Muscle of leg (tissue), 11 donors: Measurements from ENCODE around the gene MCUR1. TPM values are rescaled to one million over a fixed set of nuclear protein-coding genes. Genes with fewer than 3 reads are reported as not detected.
"Not testable (repeated sequence)": the region's sequence is repeated elsewhere in the genome, so short reads cannot be mapped to it uniquely, and the experiment has no call there.

Source experiments
- DNase-seq: peaks from one replicate; pipeline ENCODE4 v3.0.0; 2013
- H3K27ac ChIP-seq: one replicate; pipeline ENCODE4 v1.5.1; 2013; ENCODE audit warnings: mild to moderate bottlenecking, low read length, control low read depth
- H3K27me3 ChIP-seq: one replicate; pipeline ENCODE4 v1.6.1; 2013; ENCODE audit warnings: low read length; ENCODE audit not compliant: control insufficient read depth, insufficient read depth
- H3K36me3 ChIP-seq: one replicate; pipeline ENCODE4 v1.6.1; 2013; ENCODE audit warnings: low read length; ENCODE audit not compliant: control insufficient read depth, insufficient read depth
- H3K4me1 ChIP-seq: one replicate; pipeline ENCODE4 v1.6.1; 2013; ENCODE audit warnings: low read length; ENCODE audit not compliant: control insufficient read depth, insufficient read depth
- H3K4me3 ChIP-seq: one replicate; pipeline ENCODE4 v1.5.1; 2013; ENCODE audit warnings: low read length, control low read depth
- H3K9me3 ChIP-seq: replicated peaks from 2 replicates; pipeline ENCODE4 v1.6.1; 2013; ENCODE audit warnings: low read depth, low read length; ENCODE audit not compliant: control insufficient read depth
- WGBS: methylation state at CpG from one replicate; pipeline ENCODE4 v1.1.5; 2013; ENCODE audit warnings: missing lambda C conversion rate; ENCODE audit not compliant: insufficient coverage; 5-methylcytosine and 5-hydroxymethylcytosine counted together
- polyA plus RNA-seq, 8 donors: library from polyadenylated mRNA; unstranded; fragments of 120-200 nt; gene quantifications; one replicate each; pipeline versions ENCODE4 v1.2.1 to v1.2.3, GENCODE V29; 2013; ENCODE audit warnings: inconsistent platforms in 1 of 8, low replicate concordance in 1 of 8; ENCODE audit not compliant: insufficient read length in 8 of 8, insufficient read depth in 1 of 8
- total RNA-seq: library from RNA; stranded (reverse); fragments of 120-200 nt; gene quantifications from one replicate; pipeline ENCODE4 v1.2.4, GENCODE V29; 2013

Gene MCUR1
- total and polyA plus RNA-seq, 9 donors, result 16.1 to 32.8 (median 27.4) TPM

GRCh38 chr6:13850690-13851089 is 36.3 kb upstream of the MCUR1 start:
- not testable (repeated sequence) for H3K4me1 ChIP-seq, H3K27ac ChIP-seq, H3K9me3 ChIP-seq, H3K27me3 ChIP-seq, DNase-seq, H3K36me3 ChIP-seq, H3K4me3 ChIP-seq
- WGBS, result 96% methylated on average over 4 of the region's 5 CpGs

DNA sequence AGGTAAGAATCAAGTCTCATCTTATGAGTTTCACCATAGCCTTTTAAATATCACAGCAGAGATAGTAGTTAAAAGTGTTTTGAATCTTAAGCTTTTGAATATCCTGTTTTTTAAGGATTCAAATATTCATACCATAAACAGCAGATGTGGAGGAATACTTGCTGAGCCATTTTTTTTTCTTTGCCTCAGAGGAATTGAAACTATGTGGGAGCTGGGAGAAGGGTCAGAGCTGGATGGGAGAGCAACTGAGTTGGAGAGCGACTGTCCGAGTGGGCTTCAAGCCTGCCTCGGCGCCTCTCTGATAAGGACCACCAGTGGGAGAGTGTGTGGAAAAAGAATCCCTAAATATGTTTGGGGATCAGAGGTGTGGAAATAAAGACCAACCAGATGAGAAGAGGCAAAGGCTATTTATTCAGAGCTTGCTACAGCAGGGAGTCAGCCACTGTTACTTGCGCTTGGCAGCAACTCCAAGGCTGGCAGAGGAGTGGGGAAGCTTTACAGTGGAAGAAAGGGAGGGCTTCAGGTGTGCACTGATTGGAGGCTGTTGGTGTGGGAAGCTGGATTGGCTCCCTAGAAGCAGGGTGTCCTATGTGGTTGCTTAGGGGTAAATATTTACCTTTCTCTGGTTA is 34.3 kb upstream of the MCUR1 start:
- peak; percentile 73 for DNase-seq
- H3K27ac ChIP-seq, result peak overlapping the region; percentile 33

DNA sequence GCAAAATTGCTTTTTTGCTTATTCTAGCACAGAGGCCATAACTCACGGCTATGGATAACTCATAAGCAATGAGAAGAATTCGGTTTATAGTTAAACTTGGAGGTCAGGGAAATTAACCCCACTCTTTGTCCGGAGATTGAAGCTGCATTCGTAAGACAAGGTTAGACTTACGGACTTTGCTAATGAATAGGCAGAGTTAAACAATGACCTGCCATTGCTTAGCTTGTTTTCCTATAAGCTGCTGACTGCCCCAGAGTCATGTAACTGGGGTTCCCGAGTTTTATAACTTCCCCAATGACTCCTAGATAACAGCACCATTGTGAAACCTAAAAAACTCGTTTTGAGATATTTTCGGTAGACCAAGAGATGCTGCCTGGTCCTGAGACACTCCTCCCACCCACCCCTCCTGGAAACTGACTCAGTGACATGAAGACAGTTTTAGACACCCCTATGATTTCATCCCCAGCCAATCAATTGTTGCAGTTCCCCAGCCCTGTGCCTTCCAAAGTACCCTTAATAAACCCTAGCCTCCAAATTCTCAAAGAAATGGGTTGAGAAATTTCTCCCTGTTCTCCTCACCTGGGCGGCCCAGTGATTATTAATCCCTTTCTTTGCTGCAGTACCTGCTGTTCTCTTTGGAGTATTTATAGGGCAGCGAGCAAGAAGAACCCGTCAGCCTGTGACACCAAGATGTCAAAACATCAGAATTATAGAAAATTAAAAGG is 33.1 kb upstream of the MCUR1 start:
- Histone ChIP-seq H3K36me3 (no peaks in the 10 kb centered on the region), H3K4me1 (no peaks in the 10 kb centered on the region), H3K4me3 (no peak overlapping the region), H3K27me3 (no peaks in the 10 kb centered on the region), H3K27ac (no peak overlapping the region), H3K9me3 (no peaks in the 10 kb centered on the region)
- no peak for DNase-seq
- WGBS, result 75% methylated on average over 7 of the region's 11 CpGs

More for the DNA sequence above, 34.3 kb upstream of the MCUR1 start:
- Histone ChIP-seq H3K27me3 (no peaks in the 10 kb centered on the region), H3K9me3 (no peaks in the 10 kb centered on the region), H3K4me3 (no peak overlapping the region), H3K36me3 (no peaks in the 10 kb centered on the region), H3K4me1 (no peaks in the 10 kb centered on the region)
- 58% methylated on average over 5 of the region's 5 CpGs for WGBS

GRCh38 chr6:13846841-13847240 is 32.5 kb upstream of the MCUR1 start:
- WGBS, result 68% methylated on average over 13 of the region's 13 CpGs
- Histone ChIP-seq H3K36me3 (no peaks in the 10 kb centered on the region), H3K27ac (no peak overlapping the region), H3K4me1 (no peaks in the 10 kb centered on the region), H3K4me3 (no peak overlapping the region), H3K9me3 (no peaks in the 10 kb centered on the region), H3K27me3 (no peaks in the 10 kb centered on the region)
- DNase-seq, result no peak

- no peaks in the 10 kb centered on the region for H3K27me3 ChIP-seq
- H3K27ac ChIP-seq, result no peak overlapping the region
- H3K9me3 ChIP-seq, result no peaks in the 10 kb centered on the region
- H3K36me3 ChIP-seq, result no peaks in the 10 kb centered on the region
- no peak overlapping the region for H3K4me3 ChIP-seq
- WGBS, result 83% methylated on average over 4 of the region's 5 CpGs
- no peaks in the 10 kb centered on the region for H3K4me1 ChIP-seq
- no peak for DNase-seq
Observed at GRCh38 chr6:13841936-13842335, 27.6 kb upstream of the MCUR1 start.

GRCh38 chr6:13838616-13839015 is 24.3 kb upstream of the MCUR1 start:
- H3K27ac ChIP-seq, result no peak overlapping the region
- DNase-seq, result peak; percentile 74
- H3K27me3 ChIP-seq, result no peaks in the 10 kb centered on the region
- WGBS, result 33% methylated on average over 2 of the region's 3 CpGs
- no peaks in the 10 kb centered on the region for H3K4me1 ChIP-seq
- no peak overlapping the region for H3K4me3 ChIP-seq
- H3K36me3 ChIP-seq, result no peaks in the 10 kb centered on the region
- no peaks in the 10 kb centered on the region for H3K9me3 ChIP-seq

DNA sequence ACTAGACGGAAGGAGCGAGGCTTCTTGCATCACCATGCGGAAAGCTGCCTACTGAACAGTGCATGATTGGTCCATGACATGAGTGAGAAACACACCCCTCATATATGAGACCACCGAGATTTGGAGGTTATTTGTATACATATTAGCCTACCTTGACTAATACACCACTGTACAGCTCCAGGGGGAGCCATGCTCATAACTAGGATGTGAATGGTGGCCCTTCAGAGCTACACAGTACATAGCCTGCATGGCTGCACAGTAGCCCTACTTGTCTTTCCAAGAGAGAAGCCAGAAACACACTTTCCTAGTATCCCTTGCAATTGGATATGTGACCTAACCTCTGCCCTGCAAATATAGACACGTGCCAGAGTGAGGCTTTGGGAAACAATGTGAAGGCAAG is 21.8 kb upstream of the MCUR1 start:
- Histone ChIP-seq H3K4me3 (no peak overlapping the region), H3K9me3 (no peaks in the 10 kb centered on the region), H3K27ac (no peak overlapping the region), H3K36me3 (no peaks in the 10 kb centered on the region), H3K4me1 (no peaks in the 10 kb centered on the region), H3K27me3 (no peaks in the 10 kb centered on the region)
- WGBS, result 43% methylated on average over 1 of the region's 5 CpGs
- no peak for DNase-seq

- no peaks in the 10 kb centered on the region for H3K36me3 ChIP-seq
- H3K27ac ChIP-seq, result no peak overlapping the region
- no peaks in the 10 kb centered on the region for H3K4me1 ChIP-seq
- H3K9me3 ChIP-seq, result no peaks in the 10 kb centered on the region
- DNase-seq, result no peak
- H3K4me3 ChIP-seq, result no peak overlapping the region
- 40% methylated on average over 1 of the region's 1 CpG for WGBS
- H3K27me3 ChIP-seq, result no peaks in the 10 kb centered on the region
Observed at GRCh38 chr6:13834790-13835189, 20.4 kb upstream of the MCUR1 start.

- DNase-seq, H3K36me3 ChIP-seq, H3K4me3 ChIP-seq, H3K27ac ChIP-seq, H3K9me3 ChIP-seq, H3K4me1 ChIP-seq, H3K27me3 ChIP-seq: not testable (repeated sequence)
- WGBS, result 94% methylated on average over 2 of the region's 5 CpGs
Observed at GRCh38 chr6:13834018-13834417, 19.7 kb upstream of the MCUR1 start.

- Histone ChIP-seq H3K9me3 (no peaks in the 10 kb centered on the region), H3K27me3 (no peaks in the 10 kb centered on the region), H3K36me3 (no peaks in the 10 kb centered on the region), H3K4me3 (no peak overlapping the region), H3K27ac (no peak overlapping the region), H3K4me1 (no peaks in the 10 kb centered on the region)
- no CpG with 5 or more reads among the region's 1 CpG for WGBS
- no peak for DNase-seq
Observed at GRCh38 chr6:13832778-13833177, 18.4 kb upstream of the MCUR1 start.
